ENCODE results near the gene TOP1. TPM values are rescaled to one million over a fixed set of nuclear protein-coding genes. Genes with fewer than 3 reads are reported as not detected.

The TOP1 gene
- total and polyA plus RNA-seq, 9 of the 15 experiments (the other 6 are each of a cell fraction or from before 2014, with no cell fraction given) = 26.4 to 127 (median 39.6) TPM

GRCh38 chr20:41167481-41168253 is 139.0 kb downstream of the TOP1 start:
- ChIA-PET POLR2A (interaction anchor here (0.6 to 2.3 kb wide), 3 partner anchors 9 to 21 kb away, joined by 3 to 7 read pairs (median 3); no protein-coding TSS in a partner anchor), CTCF (ENCODE audit: low intra/inter-chr PET ratio) (no interaction called here)
- no TSS peak for BruUV-seq (replicated peaks)
- no peak for FAIRE-seq
- Histone ChIP-seq H2AFZ (ENCODE audit: low read depth, low read length) (no peak overlapping the region), H3K9me3 (replicated peaks; ENCODE audit: control insufficient read depth, insufficient read depth, low read depth, low read length) (no peaks in the 10 kb centered on the region), H3K36me3 (ENCODE audit: control insufficient read depth, insufficient read depth, low read length) (peaks cover 86% of the 10 kb centered on the region; the same call in 2 of the 3 replicates), H3K27ac (ENCODE audit: extremely low read depth, low read depth, low read length) (no peak overlapping the region), H4K20me1 (replicated peaks; ENCODE audit: control insufficient read depth, insufficient read depth, low read length) (peaks cover 1% of the 10 kb centered on the region; the same call in 1 of the 2 replicates), H3K9ac (ENCODE audit: insufficient read depth in 1 of 2, low read depth in 2 of 2, low read length in 2 of 2) (no peak overlapping the region), H3K79me2 (ENCODE audit: control insufficient read depth, insufficient read depth, low read length) (no peaks in the 10 kb centered on the region), H3K4me1 (replicated peaks in 1 of 2; ENCODE audit: control insufficient read depth in 2 of 2, insufficient read depth in 2 of 2, low read length in 2 of 2) (no peaks in the 10 kb centered on the region), H3K4me3 (no peak overlapping the region), H3K27me3 (ENCODE audit: control insufficient read depth in 2 of 2, insufficient read depth in 2 of 2, low read length in 2 of 2) (no peaks in the 10 kb centered on the region), H3K9me1 (ENCODE audit: control insufficient read depth, insufficient read depth, low read length) (peaks cover 2% of the 10 kb centered on the region), H3K4me2 (ENCODE audit: insufficient read depth, low read length) (no peak overlapping the region)
- no peak for ATAC-seq
- intact Hi-C loops (cut with micrococcal nuclease) = no loop called here
- in situ Hi-C loops (cut with MboI) = no loop called here
- 87% methylated on average over 11 of the region's 11 CpGs for WGBS (ENCODE audit: insufficient coverage, low coverage, missing lambda C conversion rate)
- DNase-seq (ENCODE audit: extremely low read depth in 1 of 4, low spot score in 3 of 4) = no peak
- TF ChIP-seq HDAC2 (IDR thresholded peaks at IDR 0.05) = no peak
- TF ChIP-seq REST (IDR thresholded peaks at IDR 0.05; ENCODE audit: borderline replicate concordance) = no peak
- TF ChIP-seq REST (CRISPR knock-in tag; IDR thresholded peaks at IDR 0.05; ENCODE audit: low read depth) = no peak
- no peak for TF ChIP-seq ELF2 (CRISPR knock-in tag; IDR thresholded peaks at IDR 0.05)
- TF ChIP-seq, protein P1, sequence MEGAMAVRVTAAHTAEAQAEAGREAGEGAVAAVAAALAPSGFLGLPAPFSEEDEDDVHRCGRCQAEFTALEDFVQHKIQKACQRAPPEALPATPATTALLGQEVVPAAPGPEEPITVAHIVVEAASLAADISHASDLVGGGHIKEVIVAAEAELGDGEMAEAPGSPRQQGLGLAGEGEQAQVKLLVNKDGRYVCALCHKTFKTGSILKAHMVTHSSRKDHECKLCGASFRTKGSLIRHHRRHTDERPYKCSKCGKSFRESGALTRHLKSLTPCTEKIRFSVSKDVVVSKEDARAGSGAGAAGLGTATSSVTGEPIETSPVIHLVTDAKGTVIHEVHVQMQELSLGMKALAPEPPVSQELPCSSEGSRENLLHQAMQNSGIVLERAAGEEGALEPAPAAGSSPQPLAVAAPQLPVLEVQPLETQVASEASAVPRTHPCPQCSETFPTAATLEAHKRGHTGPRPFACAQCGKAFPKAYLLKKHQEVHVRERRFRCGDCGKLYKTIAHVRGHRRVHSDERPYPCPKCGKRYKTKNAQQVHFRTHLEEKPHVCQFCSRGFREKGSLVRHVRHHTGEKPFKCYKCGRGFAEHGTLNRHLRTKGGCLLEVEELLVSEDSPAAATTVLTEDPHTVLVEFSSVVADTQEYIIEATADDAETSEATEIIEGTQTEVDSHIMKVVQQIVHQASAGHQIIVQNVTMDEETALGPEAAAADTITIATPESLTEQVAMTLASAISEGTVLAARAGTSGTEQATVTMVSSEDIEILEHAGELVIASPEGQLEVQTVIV (CRISPR knock-in tag; IDR thresholded peaks at IDR 0.05; ENCODE audit: borderline replicate concordance) = no peak
- no peak for TF ChIP-seq MAFK (IDR thresholded peaks at IDR 0.05; ENCODE audit: low read length)
- TF ChIP-seq, protein P2, sequence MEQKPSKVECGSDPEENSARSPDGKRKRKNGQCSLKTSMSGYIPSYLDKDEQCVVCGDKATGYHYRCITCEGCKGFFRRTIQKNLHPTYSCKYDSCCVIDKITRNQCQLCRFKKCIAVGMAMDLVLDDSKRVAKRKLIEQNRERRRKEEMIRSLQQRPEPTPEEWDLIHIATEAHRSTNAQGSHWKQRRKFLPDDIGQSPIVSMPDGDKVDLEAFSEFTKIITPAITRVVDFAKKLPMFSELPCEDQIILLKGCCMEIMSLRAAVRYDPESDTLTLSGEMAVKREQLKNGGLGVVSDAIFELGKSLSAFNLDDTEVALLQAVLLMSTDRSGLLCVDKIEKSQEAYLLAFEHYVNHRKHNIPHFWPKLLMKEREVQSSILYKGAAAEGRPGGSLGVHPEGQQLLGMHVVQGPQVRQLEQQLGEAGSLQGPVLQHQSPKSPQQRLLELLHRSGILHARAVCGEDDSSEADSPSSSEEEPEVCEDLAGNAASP (IDR thresholded peaks at IDR 0.05) = no peak
- TF ChIP-seq ZNF133 (CRISPR knock-in tag; IDR thresholded peaks at IDR 0.05) = no peak
- TF ChIP-seq ZNF384 (IDR thresholded peaks at IDR 0.05; ENCODE audit: low read depth, low read length) = no peak
- TF ChIP-seq RBM39 (optimal IDR thresholded peaks at IDR 0.05; ENCODE audit: low read depth, low read length) = no peak
